SU-DHL-6 (cell line): Measurements from ENCODE around the gene SLC9C1.

Experiments used
- H2AFZ ChIP-seq: fragments of 200-600 bp; sonication (generic); 2 replicates; pipeline ENCODE4 v1.6.1; 2014; ENCODE audit warnings: low read depth, mild to moderate bottlenecking, moderate library complexity, mixed read lengths, antibody characterized with exemption, low read length; ENCODE audit not compliant: severe bottlenecking
- H3F3A ChIP-seq: fragments of 200-600 bp; shearing (Covaris generic); 2 replicates; pipeline ENCODE4 v1.6.0; 2016; ENCODE audit warnings: antibody characterized with exemption, mild to moderate bottlenecking; ENCODE audit not compliant: insufficient read depth
- H3K27ac ChIP-seq: fragments of 200-600 bp; sonication (generic); 2 replicates; pipeline ENCODE4 v1.5.1; 2016; ENCODE audit warnings: low read depth, mild to moderate bottlenecking, low read length, moderate library complexity, mixed read lengths
- H3K27me3 ChIP-seq: fragments of 200-600 bp; sonication (generic), shearing (Covaris generic); 2 replicates; pipeline ENCODE4 v1.6.0; 2014; ENCODE audit warnings: mild to moderate bottlenecking, low read length
- H3K36me3 ChIP-seq: fragments of 200-600 bp; sonication (generic); 2 replicates; pipeline ENCODE4 v1.6.1; 2014; ENCODE audit warnings: mild to moderate bottlenecking, low read length, mixed read lengths
- H3K4me2 ChIP-seq: fragments of 300-600, 200-600 bp; shearing (Covaris generic), sonication (generic); 2 replicates; pipeline ENCODE4 v1.6.0; 2014; ENCODE audit warnings: low read length, low read depth, mild to moderate bottlenecking; ENCODE audit not compliant: poor library complexity, severe bottlenecking
- H3K4me3 ChIP-seq: fragments of 200-600 bp; sonication (generic); 2 replicates; pipeline ENCODE4 v1.5.1; 2014; ENCODE audit warnings: antibody characterized with exemption, low read length, mild to moderate bottlenecking, mixed read lengths; ENCODE audit not compliant: insufficient read depth, poor library complexity, severe bottlenecking
- H3K79me2 ChIP-seq: fragments of 200-600 bp; sonication (generic); 2 replicates; pipeline ENCODE4 v1.6.1; 2014; ENCODE audit warnings: mild to moderate bottlenecking, low read length, moderate library complexity; ENCODE audit not compliant: insufficient read depth
- H3K9ac ChIP-seq: fragments of 200-600 bp; sonication (generic); 2 replicates; pipeline ENCODE4 v1.7.0; 2014; ENCODE audit warnings: mild to moderate bottlenecking, low read length
- H3K9me2 ChIP-seq: fragments of 200-600 bp; sonication (generic); replicated peaks from 2 replicates; pipeline ENCODE4 v1.6.1; 2014; ENCODE audit warnings: low read length; ENCODE audit not compliant: insufficient read depth
- H3K9me3 ChIP-seq: fragments of 200-600 bp; sonication (generic); 2 replicates; pipeline ENCODE4 v1.6.1; 2014; ENCODE audit warnings: low read length, mixed read lengths; ENCODE audit not compliant: insufficient read depth
- H4K20me1 ChIP-seq: fragments of 200-600 bp; sonication (generic); 2 replicates; pipeline ENCODE4 v1.6.1; 2014; ENCODE audit warnings: low read depth, mild to moderate bottlenecking, antibody characterized with exemption, low read length, moderate library complexity, mixed read lengths
- EZH2phosphoT487 ChIP-seq: fragments of 200-600 bp; sonication (generic), shearing (Covaris generic); conservative IDR thresholded peaks from 2 replicates; pipeline ENCODE4 v1.6.1; 2018; ENCODE audit warnings: mild to moderate bottlenecking, antibody characterized with exemption, low read length, moderate library complexity, mixed read lengths
- TF ChIP-seq, protein P1 (sequence below): fragments of 200-600 bp; sonication (generic); IDR thresholded peaks from one replicate; pipeline ENCODE4 v1.5.1; 2017; ENCODE audit warnings: antibody characterized with exemption, mild to moderate bottlenecking, low read length, moderate library complexity; ENCODE audit not compliant: insufficient read depth, poor library complexity, severe bottlenecking

SLC9C1 gene

DNA sequence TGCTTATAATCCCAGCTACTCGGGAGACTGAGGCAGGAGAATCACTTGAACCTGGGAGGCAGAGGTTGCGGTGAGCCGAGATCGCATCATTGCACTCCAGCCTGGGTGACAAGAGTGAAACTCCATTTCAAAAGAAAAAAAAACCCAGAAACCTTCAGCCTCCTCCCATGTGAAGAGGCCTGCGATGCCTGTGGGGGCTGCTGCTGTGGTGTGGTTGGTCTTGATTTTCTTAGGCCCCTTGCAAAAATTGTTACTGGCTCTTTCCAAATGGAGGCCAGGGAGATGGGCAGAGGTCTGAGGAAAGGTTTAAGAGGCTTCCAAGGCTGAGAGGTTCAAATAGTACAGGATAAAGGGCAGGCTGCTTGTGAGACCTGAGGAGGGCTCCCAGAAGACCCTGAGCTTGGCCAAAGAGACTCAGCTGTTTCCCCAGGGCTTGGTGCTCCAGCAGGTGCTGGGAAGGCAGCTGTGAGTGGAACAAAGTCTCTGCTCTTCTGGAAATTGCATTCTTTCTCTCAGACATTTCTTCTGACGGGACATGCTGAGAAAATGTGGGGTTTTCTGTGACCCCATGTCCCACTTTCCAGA, 179.3 kb downstream of the SLC9C1 start:
- Histone ChIP-seq H2AFZ (no peak overlapping the region), H3F3A (peaks cover 66% of the 10 kb centered on the region), H3K9me2 (no peaks in the 10 kb centered on the region), H3K4me3 (peak overlapping the region; percentile 10), H3K36me3 (no peaks in the 10 kb centered on the region), H3K79me2 (no peaks in the 10 kb centered on the region), H4K20me1 (no peaks in the 10 kb centered on the region), H3K9me3 (no peaks in the 10 kb centered on the region), H3K27ac (peak overlapping the region; percentile 99), H3K4me2 (peak overlapping the region; percentile 85), H3K27me3 (no peaks in the 10 kb centered on the region), H3K9ac (peak overlapping the region; percentile 68)
- TF ChIP-seq, protein P1, sequence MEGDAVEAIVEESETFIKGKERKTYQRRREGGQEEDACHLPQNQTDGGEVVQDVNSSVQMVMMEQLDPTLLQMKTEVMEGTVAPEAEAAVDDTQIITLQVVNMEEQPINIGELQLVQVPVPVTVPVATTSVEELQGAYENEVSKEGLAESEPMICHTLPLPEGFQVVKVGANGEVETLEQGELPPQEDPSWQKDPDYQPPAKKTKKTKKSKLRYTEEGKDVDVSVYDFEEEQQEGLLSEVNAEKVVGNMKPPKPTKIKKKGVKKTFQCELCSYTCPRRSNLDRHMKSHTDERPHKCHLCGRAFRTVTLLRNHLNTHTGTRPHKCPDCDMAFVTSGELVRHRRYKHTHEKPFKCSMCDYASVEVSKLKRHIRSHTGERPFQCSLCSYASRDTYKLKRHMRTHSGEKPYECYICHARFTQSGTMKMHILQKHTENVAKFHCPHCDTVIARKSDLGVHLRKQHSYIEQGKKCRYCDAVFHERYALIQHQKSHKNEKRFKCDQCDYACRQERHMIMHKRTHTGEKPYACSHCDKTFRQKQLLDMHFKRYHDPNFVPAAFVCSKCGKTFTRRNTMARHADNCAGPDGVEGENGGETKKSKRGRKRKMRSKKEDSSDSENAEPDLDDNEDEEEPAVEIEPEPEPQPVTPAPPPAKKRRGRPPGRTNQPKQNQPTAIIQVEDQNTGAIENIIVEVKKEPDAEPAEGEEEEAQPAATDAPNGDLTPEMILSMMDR, result no peak
- no peak for TF ChIP-seq EZH2phosphoT487

DNA sequence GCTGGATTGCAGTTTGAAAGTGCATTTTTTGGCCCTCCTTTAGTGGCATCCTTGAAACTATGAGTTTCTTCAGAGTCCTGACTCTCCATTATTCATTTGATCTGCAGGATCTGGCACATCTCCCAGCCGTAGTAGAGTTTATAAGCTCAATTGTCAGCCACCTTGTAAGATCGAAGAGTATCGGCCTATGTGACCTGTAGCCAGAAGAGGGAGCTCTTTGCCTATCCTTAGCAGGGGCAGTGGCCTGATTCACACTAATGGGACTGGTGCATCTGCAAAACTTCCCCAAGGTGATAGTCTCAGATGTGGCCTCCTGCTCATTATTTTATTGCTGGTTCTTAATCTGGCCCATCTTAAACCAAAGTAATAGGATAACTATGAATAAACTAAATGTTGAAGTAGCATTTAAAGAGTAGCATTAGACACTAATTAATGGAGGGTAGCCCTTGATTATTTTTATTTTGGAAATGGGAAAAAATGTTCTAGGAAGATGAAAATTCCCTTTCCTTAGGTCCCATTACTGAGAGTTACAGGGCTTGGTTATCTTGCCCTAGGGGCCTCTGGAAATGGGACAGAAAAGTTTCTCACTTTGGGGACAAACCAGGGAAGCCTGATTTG, 182.1 kb downstream of the SLC9C1 start:
- no peaks in the 10 kb centered on the region for H3K9me2 ChIP-seq
- peaks cover 41% of the 10 kb centered on the region for H3F3A ChIP-seq
- H3K79me2 ChIP-seq, result no peaks in the 10 kb centered on the region
- no peaks in the 10 kb centered on the region for H3K36me3 ChIP-seq
- TF ChIP-seq, protein P1, result peak; percentile 91
- TF ChIP-seq EZH2phosphoT487, result no peak
- no peaks in the 10 kb centered on the region for H3K27me3 ChIP-seq
- peak overlapping the region; percentile 68 for H3K9ac ChIP-seq
- peak overlapping the region; percentile 99 for H3K27ac ChIP-seq
- no peak overlapping the region for H2AFZ ChIP-seq
- no peaks in the 10 kb centered on the region for H3K9me3 ChIP-seq
- no peak overlapping the region for H3K4me3 ChIP-seq
- peak overlapping the region; percentile 85 for H3K4me2 ChIP-seq
- H4K20me1 ChIP-seq, result no peaks in the 10 kb centered on the region

DNA sequence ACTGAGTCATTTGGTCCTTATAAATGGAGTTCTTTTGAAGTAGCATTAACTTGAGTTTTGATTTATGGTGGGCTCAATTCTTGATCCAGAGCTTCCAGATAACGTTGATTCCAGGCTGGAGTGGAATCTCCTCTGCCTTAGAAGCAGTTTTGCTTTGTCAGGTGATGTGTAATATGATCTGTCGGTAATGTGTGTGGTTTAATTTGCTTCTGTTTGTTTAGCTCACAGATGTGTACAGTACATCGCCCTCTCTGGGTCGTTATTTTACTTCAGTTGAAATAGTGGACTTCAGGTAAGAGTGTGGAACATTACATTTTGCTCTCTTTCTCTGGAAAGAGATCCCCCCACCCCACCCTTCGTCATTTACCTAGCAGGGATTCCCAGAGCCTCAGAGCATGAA, 184.7 kb downstream of the SLC9C1 start:
- Histone ChIP-seq H3K9ac (peak overlapping the region; percentile 20), H3K4me3 (no peak overlapping the region), H4K20me1 (no peaks in the 10 kb centered on the region), H3K36me3 (no peaks in the 10 kb centered on the region), H3K9me2 (no peaks in the 10 kb centered on the region), H3K27ac (peak overlapping the region; percentile 67), H3K4me2 (peak overlapping the region; percentile 45), H2AFZ (peak overlapping the region; percentile 10), H3K27me3 (no peaks in the 10 kb centered on the region), H3K79me2 (no peaks in the 10 kb centered on the region), H3K9me3 (no peaks in the 10 kb centered on the region), H3F3A (peaks cover 17% of the 10 kb centered on the region)
- no peak for TF ChIP-seq EZH2phosphoT487
- TF ChIP-seq, protein P1, result no peak
